ENCODE results near the gene CNTN6. TPM values are rescaled to one million over a fixed set of nuclear protein-coding genes. Genes with fewer than 3 reads are reported as not detected.

Gene CNTN6
- total RNA-seq, 4 donors from 2014 or later, result not detected

DNA sequence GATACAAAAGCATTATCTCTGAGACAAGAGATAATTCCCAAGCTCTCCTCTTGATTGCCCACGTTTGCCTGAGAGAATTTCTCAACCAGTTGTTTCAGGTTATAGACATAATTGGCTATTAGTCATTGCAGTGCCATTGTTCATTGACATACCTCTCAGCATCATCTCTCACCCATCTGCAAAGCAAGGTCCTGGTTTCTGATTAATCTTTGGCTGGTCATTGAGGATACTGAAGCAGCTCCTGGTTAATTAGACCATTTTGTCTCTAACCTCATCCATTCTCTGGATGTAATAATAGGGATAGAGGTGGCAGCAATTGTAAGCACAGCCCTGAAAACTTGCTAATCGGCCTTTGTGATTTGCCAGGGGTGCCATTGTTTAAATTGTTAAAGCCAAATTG is 104.2 kb downstream of the CNTN6 start:
- intact Hi-C loops (cut with DNase I; ENCODE audit: low total_unique reads) (no loop called here), in situ Hi-C loops (cut with MboI; ENCODE audit: low pct_ligation_motif_present in 1 of 4, low pct_unique_long_range_greater_than_20kb in 1 of 4, low sequenced_read_pairs in 3 of 4) (no loop called here)
- TF ChIP-seq, protein P1, sequence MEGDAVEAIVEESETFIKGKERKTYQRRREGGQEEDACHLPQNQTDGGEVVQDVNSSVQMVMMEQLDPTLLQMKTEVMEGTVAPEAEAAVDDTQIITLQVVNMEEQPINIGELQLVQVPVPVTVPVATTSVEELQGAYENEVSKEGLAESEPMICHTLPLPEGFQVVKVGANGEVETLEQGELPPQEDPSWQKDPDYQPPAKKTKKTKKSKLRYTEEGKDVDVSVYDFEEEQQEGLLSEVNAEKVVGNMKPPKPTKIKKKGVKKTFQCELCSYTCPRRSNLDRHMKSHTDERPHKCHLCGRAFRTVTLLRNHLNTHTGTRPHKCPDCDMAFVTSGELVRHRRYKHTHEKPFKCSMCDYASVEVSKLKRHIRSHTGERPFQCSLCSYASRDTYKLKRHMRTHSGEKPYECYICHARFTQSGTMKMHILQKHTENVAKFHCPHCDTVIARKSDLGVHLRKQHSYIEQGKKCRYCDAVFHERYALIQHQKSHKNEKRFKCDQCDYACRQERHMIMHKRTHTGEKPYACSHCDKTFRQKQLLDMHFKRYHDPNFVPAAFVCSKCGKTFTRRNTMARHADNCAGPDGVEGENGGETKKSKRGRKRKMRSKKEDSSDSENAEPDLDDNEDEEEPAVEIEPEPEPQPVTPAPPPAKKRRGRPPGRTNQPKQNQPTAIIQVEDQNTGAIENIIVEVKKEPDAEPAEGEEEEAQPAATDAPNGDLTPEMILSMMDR (IDR thresholded peaks at IDR 0.05), result no peak
- no peak for TF ChIP-seq POLR2AphosphoS5 (IDR thresholded peaks at IDR 0.05)
- no peak for TF ChIP-seq POLR2A (IDR thresholded peaks at IDR 0.05)
- no peak for TF ChIP-seq EP300 (IDR thresholded peaks at IDR 0.05; ENCODE audit: low read depth)
- Histone ChIP-seq H3K27me3 (no peaks in the 10 kb centered on the region), H3K4me3 (no peak overlapping the region), H3K9me3 (no peaks in the 10 kb centered on the region), H3K36me3 (no peaks in the 10 kb centered on the region), H3K4me1 (no peaks in the 10 kb centered on the region), H3K27ac (no peak overlapping the region)
- no peak for DNase-seq
- WGBS, 2 donors (ENCODE audit: low coverage in 1 of 2), result 56 to 67% methylated on average over 1 to 2 of the region's 2 CpGs

GRCh38 chr3:1200371-1200770 is 107.5 kb downstream of the CNTN6 start:
- Histone ChIP-seq H3K4me3 (no peak overlapping the region), H3K27me3 (no peaks in the 10 kb centered on the region), H3K36me3 (no peaks in the 10 kb centered on the region), H3K4me1 (no peaks in the 10 kb centered on the region), H3K27ac (no peak overlapping the region), H3K9me3 (no peaks in the 10 kb centered on the region)
- in situ Hi-C loops (cut with MboI; ENCODE audit: low pct_ligation_motif_present in 1 of 4, low pct_unique_long_range_greater_than_20kb in 1 of 4, low sequenced_read_pairs in 3 of 4), result no loop called here
- intact Hi-C loops (cut with DNase I; ENCODE audit: low total_unique reads), result no loop called here
- no peak for DNase-seq
- TF ChIP-seq EP300 (IDR thresholded peaks at IDR 0.05; ENCODE audit: low read depth) (no peak), POLR2A (IDR thresholded peaks at IDR 0.05) (no peak), POLR2AphosphoS5 (IDR thresholded peaks at IDR 0.05) (no peak)
- TF ChIP-seq, protein P1 (IDR thresholded peaks at IDR 0.05), result no peak
- 62 to 71% methylated on average over 1 of the region's 1 CpG for WGBS, 2 donors (ENCODE audit: low coverage in 1 of 2)

- no peak for DNase-seq
- TF ChIP-seq POLR2A (IDR thresholded peaks at IDR 0.05) (no peak), POLR2AphosphoS5 (IDR thresholded peaks at IDR 0.05) (no peak), EP300 (IDR thresholded peaks at IDR 0.05; ENCODE audit: low read depth) (no peak)
- TF ChIP-seq, protein P1 (IDR thresholded peaks at IDR 0.05), result no peak
- Histone ChIP-seq H3K27ac (no peak overlapping the region), H3K27me3 (no peaks in the 10 kb centered on the region), H3K36me3 (no peaks in the 10 kb centered on the region), H3K9me3 (no peaks in the 10 kb centered on the region), H3K4me1 (no peaks in the 10 kb centered on the region), H3K4me3 (no peak overlapping the region)
- intact Hi-C loops (cut with DNase I; ENCODE audit: low total_unique reads), result no loop called here
- in situ Hi-C loops (cut with MboI; ENCODE audit: low pct_ligation_motif_present in 1 of 4, low pct_unique_long_range_greater_than_20kb in 1 of 4, low sequenced_read_pairs in 3 of 4), result no loop called here
- WGBS, 2 donors (ENCODE audit: low coverage in 1 of 2), result 29 to 37% methylated on average over 2 of the region's 2 CpGs
These were observed 115.1 kb downstream of the CNTN6 start for GRCh38 chr3:1207904-1208303.

DNA sequence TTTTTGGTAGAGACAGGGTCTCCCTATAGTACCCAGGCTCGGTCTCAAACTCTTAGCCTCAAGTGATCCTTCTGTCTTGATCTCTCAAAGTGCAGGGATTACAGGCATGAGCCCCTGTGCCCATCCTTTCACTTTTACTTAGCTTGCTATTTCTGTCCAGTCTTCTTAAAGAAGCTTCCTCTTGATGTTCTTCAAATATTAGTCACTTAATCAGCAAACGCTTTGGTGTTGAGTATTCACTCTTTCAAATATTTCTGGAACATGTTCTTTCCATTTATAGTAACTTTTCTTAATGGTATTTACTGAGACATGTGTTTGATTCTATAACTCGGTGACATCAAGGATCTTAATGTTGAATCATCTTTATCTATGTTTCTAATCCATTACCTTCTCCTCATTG is 122.1 kb downstream of the CNTN6 start:
- 64 to 69% methylated on average over 3 of the region's 3 CpGs for WGBS, 2 donors (ENCODE audit: low coverage in 1 of 2)
- Histone ChIP-seq H3K4me3 (no peak overlapping the region), H3K27ac (no peak overlapping the region), H3K4me1 (no peaks in the 10 kb centered on the region), H3K27me3 (no peaks in the 10 kb centered on the region), H3K9me3 (no peaks in the 10 kb centered on the region), H3K36me3 (no peaks in the 10 kb centered on the region)
- no peak for TF ChIP-seq POLR2A (IDR thresholded peaks at IDR 0.05)
- intact Hi-C loops (cut with DNase I; ENCODE audit: low total_unique reads) (no loop called here), in situ Hi-C loops (cut with MboI; ENCODE audit: low pct_ligation_motif_present in 1 of 4, low pct_unique_long_range_greater_than_20kb in 1 of 4, low sequenced_read_pairs in 3 of 4) (no loop called here)
- no peak for DNase-seq

DNA sequence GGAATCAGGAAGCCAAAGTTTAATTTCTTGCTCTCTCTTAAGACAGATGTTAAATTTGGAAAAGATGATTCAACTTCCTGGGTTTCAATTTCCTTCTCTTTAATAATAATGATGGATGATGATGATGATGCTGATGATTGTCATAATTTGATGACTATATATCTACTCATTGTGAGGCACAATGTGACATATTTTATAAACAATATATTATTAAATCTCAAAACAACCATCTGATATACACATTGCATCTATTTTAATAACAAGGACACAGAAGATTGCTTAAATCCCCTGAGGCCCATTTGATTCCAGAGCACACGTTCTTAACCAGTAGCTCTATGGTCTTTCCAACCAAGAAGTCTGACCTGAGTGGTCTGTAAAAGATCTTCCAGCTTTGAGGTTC is 124.0 kb downstream of the CNTN6 start:
- TF ChIP-seq POLR2A (IDR thresholded peaks at IDR 0.05) (no peak), EP300 (IDR thresholded peaks at IDR 0.05; ENCODE audit: low read depth) (no peak), POLR2AphosphoS5 (IDR thresholded peaks at IDR 0.05) (no peak)
- TF ChIP-seq, protein P1 (IDR thresholded peaks at IDR 0.05), result no peak
- H3K4me3 ChIP-seq, result no peak overlapping the region
- WGBS, 2 donors (ENCODE audit: low coverage in 1 of 2), result 63% methylated on average over 1 of the region's 1 CpG; no CpG with 5 or more reads in 1 of the 2 donors
- DNase-seq, result no peak
- intact Hi-C loops (cut with DNase I; ENCODE audit: low total_unique reads) (no loop called here), in situ Hi-C loops (cut with MboI; ENCODE audit: low pct_ligation_motif_present in 1 of 4, low pct_unique_long_range_greater_than_20kb in 1 of 4, low sequenced_read_pairs in 3 of 4) (no loop called here)
- H3K27ac ChIP-seq, result no peak overlapping the region
- no peaks in the 10 kb centered on the region for H3K27me3 ChIP-seq
- H3K9me3 ChIP-seq, result no peaks in the 10 kb centered on the region
- H3K36me3 ChIP-seq, result no peaks in the 10 kb centered on the region
- no peaks in the 10 kb centered on the region for H3K4me1 ChIP-seq

Data from transverse colon (tissue), 4 donors.